CD4-positive, alpha-beta T cell treated with Interleukin-4 for 4 hours (primary cell): ENCODE measurements around the gene KRT78.

Experiments
- DNase-seq: peaks from one replicate; pipeline ENCODE4 v3.0.0-alpha.2; 2020

The KRT78 gene

DNA sequence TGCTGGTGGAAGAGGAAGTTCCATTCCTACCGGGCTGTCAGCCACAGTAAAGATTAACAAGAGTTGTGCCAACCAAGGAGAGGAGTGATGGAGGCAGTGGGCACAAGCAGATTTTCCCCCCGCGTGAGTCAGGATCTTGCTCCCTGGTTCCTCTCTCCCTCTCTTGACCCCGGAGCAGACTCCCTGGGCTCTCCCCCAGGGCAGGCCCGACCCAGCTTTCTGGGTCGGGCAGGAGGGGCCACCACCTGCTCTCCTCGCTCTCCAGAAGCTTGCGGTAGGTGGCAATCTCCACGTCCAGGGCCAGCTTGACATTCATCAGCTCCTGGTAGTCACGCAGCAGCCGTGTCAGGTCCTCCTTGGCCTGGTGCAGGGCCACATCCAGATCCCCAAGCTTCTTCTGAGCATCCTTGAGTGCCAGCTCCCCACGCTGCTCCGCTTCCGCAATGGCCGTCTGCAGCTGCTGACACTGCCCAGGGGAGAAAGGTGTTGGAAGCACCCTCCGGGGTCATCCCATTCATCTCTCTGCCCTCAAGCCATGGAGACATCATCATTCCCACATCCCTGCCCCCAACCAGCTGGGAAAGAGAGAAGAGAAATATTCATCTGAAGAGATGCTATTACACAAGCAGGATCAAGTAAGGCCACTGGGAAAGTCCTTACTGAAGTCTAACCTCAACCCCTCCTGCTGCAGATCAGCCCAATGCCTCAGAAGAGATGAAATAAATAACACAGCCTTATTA, 25.9 kb downstream of the KRT78 start:
- DNase-seq = no peak

DNA sequence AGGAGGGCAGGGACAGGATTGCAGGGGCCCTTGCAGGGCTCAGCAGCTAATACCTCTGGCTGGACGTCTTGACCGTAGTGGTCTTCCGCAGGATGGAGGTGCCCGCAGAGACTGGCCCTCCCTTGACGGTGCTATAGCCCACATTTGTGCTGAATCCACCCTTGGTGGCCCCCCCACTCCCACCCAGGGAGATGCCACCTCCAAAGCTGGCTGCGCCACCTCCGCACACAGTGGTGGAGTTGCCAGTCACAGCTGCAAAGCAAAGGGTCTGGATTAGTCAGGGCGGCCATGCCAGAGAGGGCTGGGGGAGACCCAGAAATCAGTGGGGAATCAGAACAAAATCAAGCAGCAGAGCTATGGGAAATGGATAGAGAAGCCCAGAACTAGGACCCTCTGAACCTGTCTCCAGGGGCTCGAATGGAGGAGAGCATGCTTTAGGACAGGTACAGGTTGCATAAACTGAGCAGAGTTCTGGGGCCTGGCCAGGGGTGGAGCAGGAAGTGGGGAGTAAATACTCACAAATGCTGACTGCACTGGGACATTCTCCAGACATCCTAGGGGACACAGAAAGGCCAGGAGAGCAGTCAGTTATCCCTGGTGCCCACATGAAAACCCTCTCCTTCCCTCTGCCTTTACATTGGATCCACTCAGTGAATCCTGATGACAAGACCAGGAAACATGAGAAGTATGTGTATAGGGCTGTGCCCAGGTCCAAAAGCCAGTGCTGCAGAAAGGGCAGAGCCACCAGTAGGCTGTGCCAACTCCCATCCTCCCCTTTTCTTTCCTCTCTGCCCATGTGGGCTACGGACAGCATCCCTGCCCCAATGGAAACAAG, 26.8 kb downstream of the KRT78 start:
- no peak for DNase-seq

DNA sequence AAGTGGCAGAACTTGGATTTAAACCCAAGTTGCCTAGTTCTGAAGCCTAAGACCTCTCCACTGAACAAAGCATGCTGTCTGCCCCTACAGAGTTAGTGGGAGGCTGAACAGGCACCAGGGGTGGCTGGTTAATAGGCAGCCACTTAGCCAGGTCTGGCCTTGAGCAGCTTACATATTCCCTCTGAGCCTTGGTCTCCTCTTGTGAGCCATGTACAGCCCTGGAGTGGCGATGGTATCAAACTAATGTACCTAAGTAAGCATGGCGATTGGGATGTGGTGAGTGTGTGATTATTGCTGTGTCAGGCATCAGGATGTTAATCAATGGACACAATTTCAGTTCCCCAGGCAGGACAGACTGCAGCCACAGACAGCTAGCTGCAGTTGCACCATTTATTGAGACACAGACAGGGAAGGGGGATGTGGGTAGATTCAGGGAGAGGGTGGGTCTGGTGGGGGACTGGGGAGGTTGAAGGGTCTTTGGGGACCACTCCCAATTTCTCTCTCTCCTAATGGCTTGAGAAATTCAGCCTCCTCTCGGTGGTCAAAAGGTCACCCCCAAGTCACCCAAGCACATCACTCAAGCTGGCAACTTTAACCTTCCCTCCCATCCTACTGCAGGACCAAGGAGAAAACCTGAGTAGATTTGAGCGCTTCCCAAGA, 27.6 kb downstream of the KRT78 start:
- DNase-seq = no peak

DNA sequence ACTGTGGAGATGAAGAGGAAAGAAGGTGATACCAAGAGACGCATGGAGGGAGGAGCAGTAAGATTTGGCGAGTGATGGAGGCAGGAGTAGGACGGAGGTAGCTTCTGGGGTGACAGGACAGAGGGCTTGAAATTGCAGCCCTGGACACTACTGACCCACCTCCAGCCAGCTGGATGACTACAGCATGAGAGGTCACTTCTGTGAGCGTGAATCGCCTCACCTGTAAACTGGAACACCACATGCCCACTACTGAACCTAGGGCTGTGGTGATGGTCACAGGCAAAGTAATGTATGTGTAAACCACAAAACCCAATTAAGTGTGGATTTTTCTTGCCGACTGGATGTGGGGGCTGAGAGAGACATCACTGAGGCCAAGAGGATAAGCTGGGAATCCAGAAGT, 28.3 kb downstream of the KRT78 start:
- DNase-seq = no peak

DNA sequence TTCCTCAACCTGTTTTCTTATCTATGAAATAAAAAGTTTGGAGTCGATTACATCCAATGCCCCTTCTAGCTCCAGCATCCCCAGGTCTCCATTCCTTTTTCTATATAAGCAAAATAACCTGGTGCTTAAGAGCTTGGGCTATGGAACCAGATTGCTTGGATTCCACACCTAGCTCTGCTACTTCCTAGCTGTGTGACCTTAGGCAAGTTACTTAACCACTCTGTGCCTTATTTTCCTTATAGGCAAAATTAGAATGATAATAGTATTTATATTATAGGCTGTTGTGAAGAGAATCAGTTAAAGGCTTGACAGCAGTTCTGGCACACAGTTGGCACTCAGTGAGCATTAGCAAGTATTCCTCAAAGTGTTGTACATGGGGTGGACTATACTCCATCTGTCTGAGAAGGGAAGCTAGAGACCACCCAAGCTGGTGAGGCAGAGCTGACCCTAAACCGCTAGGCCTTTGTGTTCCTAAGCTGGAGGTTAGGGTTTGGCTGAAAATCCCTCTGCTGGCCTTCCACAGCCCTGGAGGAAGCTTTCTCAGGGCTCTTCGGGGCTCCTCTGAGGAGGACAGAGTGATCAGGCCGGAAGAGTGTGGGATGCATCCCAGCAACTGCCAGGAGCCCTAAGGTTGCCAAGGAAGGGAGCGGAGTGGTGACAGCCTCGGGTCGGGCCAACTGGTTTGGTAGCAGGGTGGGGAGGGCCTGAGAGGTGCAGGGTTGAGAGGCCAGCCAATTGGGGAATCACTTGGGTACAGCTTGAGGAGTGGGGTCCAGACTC, 28.9 kb downstream of the KRT78 start:
- no peak for DNase-seq

DNA sequence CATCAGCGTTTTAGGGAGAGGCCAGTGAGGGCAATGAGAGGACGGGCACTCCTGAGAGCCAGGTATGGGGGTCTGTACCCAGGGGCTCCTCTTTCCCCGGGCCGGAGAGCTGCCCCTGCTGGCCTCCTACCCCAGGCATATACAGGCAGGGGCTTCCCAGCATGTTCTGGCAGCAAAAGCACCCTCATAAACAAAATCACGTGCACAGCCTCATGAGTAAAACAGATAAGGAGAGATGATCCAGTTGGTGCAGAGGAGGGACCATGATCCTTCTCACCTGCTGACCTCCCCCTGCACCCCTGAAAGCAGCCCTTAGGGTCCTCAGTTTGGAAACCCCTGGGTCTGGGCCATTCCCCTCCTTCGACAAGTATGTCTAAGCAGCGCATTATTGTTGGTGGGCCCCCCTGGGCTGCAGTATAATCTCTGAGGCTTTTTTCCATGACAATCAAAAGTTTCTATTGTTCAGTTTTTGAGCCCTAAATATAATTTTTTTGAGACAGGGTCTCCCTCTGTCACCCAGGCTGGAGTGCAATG, 29.8 kb downstream of the KRT78 start:
- DNase-seq = no peak

DNA sequence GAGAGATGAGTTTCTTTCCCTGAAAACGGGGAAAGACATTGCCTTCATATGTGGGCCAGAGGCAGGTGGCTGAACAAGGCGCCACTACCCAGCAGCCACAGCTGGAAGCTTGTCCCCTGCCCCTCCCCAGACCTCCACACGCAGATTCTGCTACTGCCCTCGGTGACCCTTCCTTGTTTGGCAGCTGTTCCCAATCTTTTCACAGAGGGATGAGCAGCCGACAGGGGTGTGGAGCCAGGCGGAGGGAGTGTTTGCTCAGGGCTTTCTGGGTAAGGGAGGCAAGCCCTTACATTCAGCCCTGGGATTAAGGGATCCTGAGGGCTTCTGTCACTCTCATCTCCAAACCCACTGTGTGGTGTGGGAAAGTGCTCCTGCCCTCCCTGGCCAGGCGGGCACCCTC, 30.4 kb downstream of the KRT78 start:
- DNase-seq = no peak

DNA sequence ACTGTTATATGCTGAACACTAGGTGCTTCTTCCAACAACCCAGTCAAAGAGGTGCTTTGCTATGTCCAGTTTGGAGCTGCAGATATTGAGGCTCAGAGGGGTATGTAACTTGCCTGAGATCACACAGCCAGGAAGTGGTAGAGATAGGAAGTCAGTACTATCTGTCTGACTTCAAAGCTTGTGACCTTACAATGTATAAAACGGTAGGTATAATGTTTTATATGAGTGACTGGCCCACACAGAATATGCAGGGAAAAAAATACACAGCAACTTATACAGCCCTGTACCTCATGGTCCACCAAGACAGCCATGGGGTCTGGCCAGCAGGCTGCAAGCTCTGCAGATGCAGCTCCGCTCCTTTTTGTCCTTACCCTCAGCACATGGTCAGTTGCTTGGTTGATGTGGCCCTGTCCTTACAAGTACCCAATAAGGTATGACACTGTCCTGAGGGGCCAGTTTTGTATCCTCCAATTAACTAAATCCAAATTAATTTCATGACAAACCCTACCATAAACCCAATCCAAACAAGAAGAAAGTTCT, 31.0 kb downstream of the KRT78 start:
- no peak for DNase-seq

DNA sequence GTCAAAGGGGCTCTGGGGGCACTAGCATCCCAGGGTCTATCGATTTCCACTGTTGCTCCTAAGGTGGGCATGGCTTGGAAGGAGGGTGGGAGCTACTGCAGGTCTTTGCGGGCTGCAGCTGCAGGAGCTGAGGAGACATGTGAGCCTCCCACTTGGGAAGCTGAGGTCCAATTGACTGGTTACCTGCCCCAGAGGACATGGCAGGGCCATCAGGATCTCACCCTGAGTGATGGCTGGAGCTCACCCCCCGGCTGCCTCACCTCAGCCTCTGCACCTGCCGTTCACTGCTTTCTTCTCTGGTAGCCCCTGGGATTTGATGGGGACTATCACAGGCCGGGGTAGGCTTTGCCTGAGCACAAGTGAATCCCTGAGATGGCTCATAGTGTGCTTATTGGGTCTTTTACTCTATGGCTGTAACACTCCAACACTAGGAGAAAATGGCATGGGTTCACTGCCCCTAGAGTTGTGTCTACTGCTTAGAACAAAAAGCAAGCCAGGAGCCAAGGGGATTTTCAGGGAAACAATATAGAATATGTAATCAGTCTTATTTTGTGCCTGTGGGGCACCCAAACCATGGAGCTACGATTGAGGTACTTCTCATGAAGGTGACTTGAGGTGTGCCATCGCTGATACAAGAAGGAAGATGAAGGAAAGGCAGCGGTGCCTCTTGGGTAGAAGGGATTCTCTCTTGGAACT, 31.6 kb downstream of the KRT78 start:
- DNase-seq = no peak

DNA sequence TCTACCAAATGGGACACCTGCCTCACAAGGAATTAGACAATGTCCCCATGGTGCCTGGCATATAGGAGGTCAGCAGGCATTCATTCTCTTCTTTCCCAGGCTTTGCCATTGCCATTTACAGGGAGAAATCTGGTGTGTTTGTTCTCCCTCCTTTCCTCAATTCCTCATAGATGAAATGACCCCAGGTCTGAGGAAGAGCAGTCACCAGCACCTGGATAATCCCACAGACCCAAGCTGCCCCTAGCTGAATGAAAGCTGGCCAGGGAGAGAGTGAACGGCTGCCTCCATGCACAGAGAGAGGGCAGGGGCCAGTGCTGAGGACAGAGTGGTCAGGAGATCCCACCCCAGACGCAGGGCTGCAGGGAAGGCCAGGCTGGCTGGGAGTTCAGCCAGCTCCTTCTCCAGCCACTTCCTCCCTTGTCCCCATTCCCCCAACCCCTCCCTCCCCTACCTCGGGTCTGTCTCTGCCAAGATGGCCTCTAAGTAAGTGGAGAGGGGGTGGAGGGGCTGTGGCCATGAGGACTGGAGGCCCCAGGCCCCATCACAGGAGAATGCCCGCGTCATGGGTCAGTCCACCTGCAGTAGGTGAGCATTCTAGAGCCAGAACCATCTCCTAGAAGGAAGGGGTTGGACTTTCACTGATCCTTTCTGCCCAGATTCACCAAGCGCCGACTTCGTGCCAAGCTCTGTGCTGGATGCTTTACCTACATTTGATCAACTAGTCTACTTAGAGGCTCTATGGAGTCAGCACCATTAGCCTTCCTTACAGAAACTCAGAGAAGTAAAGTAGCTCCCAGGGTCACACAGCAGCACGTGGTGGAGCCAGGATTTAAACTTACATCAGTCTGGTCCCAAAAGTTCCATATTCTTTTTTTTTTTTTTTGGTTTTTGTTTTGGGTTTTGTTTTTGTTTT, 32.9 kb downstream of the KRT78 start:
- no peak for DNase-seq

DNA sequence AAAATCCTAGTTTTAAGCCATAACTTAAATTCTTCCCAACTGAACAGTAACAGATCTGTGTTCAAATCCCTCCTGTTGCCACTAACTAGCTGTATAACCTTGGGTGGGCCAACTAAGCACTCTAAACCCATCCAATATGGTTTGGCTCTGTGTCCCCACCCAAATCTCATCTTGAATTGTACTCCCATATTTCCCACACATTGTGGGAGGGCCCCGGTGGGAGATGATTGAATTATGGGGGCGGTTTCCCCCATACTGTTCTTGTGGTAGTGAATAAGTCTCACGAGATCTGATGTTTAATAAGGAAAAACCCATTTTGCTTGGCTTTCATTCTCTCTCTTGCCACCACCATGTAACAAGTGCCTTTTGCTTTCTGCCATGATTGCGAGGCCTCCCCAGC, 33.6 kb downstream of the KRT78 start:
- no peak for DNase-seq

DNA sequence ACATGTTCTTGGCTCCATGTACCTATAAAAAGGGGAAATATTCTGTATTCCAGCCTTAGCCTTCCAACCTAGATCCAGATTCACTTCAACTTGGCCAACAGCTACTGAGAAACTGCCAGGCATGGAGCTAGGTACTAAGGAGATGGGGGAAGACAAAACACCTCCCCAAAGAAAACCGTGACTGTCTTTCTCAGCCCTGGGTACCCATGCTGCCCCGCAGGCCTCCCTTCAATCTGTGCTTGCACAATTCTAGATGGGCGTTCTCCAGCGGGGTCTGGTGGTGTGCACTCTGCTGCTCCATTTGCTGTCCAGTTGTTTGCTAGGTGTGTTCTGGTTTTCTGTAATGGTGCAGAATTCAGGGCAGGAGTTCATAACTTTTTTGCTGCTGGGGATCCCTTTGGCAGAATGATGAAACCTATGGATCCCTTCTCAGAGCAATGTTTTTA, 34.1 kb downstream of the KRT78 start:
- no peak for DNase-seq

DNA sequence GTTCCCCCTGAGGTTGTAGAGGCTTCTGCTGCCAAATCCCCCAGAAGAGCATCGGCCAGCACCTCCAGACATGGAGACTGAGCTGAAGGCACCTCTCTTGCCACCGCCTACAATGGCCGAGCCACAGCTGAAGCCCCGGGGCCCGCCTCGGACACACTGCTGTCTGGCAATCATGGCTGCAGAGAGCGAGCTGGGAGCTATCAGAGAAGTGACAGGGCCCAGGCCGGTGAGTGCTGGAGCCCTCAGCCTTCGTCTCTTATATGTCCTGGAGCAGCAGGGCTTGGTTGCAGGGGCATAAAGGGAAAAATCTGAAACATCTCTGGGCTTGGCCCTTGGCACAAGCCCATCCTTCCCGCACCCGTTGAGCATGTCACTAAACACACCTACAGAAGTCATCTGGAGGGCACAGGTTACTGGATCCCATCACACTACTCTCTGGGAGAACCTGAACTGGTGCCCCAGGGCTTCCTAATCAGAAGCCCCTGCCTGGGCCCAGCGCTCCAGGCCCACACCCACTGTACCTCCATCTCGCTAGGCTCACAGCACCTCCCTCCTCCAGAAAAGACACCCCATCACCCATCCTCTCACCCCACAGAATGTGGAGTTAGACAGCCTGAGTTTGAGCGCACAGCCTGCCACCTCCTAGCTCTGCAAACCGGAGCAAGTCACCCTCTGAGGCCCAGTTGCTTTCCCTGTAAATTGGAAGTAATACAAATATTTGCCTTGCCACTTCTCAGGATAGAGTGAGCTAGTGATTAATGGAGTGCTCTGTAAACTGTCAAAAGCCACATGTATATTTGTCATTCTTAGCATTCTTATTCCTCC, 34.7 kb downstream of the KRT78 start, which contains the start of gene KRT4:
KRT4 (minus strand) TSS at position 232 of the 825 bp plus-strand sequence; CDS start at position 174, 58 bp downstream.
- DNase-seq = no peak

DNA sequence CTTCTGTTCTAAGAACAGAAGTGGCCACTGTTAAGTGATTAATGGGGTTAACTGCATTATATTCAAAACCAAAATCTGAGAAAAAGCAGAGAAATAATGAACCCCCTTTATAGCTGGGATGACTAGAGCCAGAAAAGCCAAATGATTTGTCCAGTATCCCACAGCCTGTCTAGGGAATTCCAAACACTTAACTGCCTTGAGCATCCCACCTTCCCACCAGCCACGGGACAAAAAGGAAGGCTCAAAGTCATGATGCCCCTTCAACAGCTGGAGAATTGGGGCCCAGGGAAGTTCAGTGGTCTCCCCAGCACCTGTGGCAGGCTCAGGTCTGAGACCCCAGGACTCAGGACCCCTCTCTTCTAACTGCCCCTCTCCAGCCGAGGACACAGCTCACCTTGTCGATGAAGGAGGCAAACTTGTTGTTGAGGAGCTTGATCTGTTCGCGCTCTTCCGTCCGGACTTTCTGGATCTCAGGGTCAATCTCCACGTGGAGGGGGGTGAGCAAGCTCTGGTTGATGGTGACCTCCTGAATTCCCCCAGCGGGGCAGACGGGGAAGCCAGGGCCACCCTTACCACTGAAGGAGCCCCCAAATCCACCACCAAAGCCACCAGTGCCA, 35.5 kb downstream of the KRT78 start:
- DNase-seq = no peak

DNA sequence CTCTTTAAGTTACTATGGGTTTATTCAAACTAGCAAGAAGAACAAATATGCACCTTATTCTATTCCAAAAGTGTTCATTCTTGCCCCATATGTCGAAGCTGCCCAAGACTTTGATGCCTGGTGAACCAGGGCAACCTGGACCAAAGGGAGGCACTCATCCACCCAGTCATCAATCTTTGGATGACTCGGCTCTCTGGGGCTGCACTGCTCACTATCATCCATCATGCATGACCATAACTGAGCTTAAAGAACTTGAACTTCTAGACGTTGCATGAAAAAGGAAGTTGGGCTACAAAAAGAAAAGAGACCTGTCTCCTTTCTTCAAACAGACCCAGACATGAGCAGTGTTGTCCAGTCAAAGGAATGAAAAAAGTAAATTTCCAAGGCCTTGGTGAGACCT, 36.0 kb downstream of the KRT78 start:
- no peak for DNase-seq

DNA sequence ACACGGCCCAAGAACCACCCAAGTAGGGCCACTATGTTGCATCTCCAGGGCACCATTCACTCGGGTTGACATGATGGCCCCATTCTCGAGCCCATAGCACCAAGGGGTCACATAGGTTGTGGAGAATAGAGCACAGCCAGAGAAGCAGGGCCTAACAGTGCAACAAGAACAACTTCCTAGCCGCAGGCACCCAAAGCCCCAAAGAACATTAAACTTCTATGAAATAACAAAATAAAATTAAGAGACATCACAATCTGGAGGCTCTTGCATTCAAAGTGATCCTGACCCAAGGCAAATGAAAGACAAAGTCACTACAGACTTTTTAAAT, 36.8 kb downstream of the KRT78 start:
- no peak for DNase-seq

DNA sequence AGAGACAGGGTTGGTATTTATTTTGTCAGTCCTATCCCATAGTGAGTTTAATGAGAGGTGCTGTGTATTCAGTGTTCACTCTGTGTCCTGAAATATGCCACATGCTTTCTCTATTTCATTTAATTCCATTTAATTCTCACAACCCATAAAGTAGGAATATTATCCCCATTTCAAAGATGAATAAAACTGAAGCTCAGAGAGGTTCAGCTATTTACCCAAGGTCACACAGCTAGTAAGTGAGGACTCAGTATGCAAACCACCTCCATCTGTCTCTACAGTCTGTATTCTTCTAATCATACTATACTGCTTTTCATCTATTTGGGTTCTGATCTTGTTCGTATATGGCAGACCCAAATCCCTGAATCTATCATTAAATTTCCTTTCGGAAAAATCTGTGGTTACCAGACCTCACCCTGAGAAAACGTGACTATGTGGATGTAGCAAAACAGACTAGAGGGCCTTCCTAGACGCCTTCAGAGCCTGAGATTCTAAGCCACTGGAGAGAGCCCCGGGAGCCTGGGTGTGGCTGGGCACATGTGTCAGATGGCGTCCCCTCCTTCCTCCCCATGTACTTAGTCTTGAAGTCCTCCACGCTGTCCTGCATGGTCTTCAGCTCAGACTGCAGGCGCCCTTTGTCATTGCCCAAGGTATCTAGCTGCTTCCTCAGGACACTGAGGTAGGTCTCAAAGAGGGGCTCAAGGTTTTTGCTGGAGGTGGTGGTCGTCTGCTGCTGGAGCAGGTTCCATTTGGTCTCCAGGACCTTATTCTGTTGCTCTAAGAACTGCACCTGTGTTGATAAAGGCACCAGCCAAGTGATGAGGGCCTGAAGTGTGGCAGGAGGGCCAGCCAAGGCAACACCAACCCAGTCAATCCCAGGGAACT, 37.4 kb downstream of the KRT78 start:
- DNase-seq = no peak

DNA sequence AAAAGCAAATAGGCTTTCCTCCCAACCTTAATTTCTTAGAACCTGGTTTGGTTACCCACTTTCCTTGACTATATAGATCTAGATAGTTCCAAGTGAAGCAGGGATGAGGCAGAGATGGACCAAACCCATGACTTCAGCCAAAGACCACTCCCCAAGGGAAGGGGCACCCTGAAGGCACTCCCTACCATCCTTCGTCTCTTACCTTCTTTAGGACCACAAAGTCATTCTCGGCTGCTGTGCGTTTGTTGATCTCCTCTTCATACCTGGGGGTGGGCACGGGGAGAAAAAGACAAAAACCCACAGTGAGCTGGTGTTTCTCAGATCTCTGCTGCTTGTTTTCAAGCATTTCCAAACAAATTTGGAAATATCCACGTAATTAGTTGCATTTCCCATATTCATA, 38.2 kb downstream of the KRT78 start:
- no peak for DNase-seq
